HG03280 (cell line): ENCODE measurements around the gene IL17B.

ENCODE experiments used
- ATAC-seq: cut with Tn5 transposase; IDR thresholded peaks from one replicate; pipeline ENCODE4 v1.9.1; 2021; ENCODE audit warnings: mild to moderate bottlenecking, moderate library complexity; ENCODE audit not compliant: unreplicated experiment

The IL17B gene

DNA sequence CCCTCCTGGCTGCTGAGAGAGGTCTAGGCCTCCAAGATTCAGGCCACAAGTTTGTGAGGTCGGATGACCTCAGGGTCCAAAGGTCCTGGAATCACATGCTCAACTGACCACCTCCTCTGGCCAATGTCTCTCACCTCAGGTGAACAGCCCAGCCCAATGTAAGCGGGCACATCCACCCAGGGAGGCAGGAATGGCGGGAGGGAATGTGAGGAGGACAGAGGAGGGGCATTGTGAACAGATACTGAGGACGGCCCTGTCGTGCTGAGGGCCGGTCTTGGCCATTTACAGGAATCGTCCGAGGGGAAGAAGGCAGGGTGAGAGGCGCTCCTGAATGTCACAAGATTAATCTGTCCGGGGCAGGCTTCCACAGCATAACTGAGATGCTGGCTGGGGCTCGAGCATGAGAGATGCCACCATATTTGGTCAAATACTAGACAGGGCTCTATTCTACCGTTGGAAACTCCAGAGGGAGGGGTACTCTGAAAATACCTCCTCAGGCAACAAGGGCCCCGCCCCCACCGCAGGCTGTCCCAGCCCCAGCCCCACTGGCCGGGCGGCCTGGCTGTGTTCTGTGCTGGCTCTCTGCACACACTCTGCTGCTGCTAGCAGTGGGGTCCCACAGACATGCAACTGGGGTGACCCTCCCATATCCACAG, 1.5 kb upstream of the IL17B start:
- no peak for ATAC-seq

DNA sequence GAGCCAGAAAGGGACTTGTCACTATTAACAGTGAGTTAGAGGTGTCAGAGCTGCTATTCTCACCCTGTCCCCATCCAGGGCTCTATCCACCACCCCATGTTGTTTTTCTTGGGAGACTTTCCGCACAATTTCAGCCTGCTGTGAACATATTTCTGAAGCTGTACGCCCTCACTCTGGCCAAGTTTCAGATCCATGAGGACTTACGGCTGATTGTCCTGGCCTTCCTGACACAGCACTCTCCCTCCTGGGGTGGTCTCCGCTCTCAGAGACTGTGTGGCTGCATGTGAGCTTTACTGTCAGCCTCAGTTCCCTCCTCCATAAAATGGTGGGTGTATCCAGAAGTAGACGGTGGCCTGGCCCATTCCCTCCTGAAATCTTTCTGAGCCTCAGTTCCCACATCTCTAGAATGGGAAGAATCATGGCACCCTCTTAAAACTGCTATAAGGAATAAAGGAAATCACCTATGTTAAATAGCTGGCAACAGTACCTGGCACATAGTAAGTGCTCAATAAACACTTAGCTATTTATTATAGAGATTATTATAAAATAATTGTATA, 804 bp upstream of the IL17B start:
- ATAC-seq = no peak

DNA sequence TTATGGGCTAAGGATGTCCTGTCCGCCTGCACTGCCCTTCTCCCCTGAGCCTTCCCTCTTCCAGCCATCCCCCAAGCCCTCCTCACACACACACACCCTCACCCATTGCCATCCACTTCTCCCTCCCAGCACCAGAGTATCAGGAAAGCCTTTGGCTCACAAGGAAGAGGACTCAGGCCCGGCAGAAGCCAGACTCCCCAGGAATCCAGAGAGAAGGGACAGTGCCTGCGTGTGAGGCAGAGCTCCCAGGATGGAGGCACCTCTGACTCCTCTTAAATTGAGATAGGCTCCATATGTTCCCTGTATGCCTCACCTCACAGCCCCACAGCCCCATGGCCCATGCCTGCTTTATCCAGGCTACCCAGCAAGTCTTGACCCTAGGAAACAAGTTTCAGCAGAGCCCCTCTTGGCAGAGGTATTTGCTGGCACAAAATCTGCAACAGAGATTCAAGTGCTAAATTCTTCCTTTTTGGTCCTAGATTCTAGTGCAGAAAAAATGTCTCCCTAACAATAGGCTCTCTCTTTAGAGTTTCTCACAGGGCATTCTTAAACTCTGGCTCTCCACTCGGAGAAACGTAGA, 761 bp downstream of the IL17B start:
- ATAC-seq = no peak

- no peak for ATAC-seq
Observed at GRCh38 chr5:149376711-149377447, 2.2 kb downstream of the IL17B start.

- ATAC-seq = no peak
Observed at GRCh38 chr5:149376104-149376503, 3.0 kb downstream of the IL17B start.

DNA sequence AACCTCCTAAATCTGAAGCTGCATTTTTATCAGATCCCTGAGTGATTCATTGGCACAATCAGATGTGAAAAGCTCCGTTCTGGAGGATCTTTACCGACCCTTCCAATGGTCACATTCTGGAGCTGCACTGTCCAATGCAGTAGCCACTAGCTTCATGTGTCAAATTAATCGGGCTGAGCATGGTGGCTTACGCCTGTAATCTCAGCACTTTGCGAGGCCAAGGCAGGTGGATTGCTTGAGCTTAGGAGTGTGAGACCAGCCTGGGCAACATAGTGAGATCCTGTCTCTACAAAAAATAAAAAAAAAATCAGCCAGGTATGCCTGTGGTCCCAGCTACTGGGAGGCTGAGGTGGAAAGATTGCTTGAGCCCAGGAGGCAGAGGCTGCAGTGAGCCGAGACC, 3.7 kb downstream of the IL17B start:
- no peak for ATAC-seq

DNA sequence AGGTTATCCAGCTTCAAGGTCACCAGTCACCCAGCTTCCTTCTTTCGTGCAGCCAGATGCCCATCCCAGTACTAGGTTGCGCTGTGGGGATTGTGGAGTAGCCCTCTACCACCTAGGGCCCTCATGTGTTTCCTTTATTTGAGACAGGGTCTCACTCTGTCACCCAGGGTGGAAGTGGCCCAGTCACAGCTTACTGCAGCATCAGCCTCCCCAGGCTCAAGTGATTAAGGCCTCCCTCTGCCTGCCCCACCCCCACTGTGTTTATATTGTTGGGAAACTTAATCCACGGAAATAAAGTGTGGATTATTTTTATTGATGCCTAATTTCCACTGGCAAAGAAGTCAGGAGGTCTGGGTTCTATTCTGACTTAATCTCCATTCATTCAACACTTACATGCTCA, 4.3 kb downstream of the IL17B start:
- no peak for ATAC-seq

GRCh38 chr5:149374303-149374702, 4.8 kb downstream of the IL17B start:
- ATAC-seq = no peak

- no peak for ATAC-seq
Observed at GRCh38 chr5:149372932-149373331, 6.2 kb downstream of the IL17B start.

GRCh38 chr5:149372076-149372795, 6.9 kb downstream of the IL17B start:
- no peak for ATAC-seq

DNA sequence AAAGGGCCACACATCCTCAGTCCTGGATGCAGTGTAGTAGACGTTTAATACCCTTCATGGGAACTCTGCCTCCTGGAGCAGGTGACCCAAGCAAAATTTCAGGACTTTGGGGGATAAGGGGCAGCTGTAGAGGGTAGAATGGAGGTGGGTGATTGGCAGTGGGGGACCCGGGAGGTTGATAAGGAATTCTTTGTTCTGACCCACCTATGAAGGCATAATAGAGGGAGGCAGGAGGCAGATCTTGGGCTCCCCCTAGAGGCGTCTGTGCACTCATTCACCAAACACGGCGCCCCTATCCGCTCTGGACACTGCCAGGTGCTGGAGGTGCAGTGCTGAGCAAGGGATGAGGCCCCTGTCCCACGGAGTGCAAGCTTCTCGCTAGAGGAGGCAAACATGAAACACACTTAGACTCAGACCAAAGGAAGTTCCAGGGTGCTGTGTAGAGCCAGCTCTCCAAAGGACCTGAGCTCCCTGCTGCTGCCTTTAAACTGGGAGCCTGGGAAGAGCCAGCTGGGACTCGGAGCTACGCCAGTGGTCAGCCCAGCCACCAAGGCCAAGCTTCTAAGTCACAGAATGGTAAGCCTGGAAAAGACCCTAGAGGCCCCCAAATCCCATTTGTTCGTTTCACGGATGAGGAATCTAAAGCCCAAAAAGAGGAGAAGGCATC, 7.7 kb downstream of the IL17B start:
- peak; percentile 83 for ATAC-seq

GRCh38 chr5:149370878-149371277, 8.2 kb downstream of the IL17B start:
- no peak for ATAC-seq

DNA sequence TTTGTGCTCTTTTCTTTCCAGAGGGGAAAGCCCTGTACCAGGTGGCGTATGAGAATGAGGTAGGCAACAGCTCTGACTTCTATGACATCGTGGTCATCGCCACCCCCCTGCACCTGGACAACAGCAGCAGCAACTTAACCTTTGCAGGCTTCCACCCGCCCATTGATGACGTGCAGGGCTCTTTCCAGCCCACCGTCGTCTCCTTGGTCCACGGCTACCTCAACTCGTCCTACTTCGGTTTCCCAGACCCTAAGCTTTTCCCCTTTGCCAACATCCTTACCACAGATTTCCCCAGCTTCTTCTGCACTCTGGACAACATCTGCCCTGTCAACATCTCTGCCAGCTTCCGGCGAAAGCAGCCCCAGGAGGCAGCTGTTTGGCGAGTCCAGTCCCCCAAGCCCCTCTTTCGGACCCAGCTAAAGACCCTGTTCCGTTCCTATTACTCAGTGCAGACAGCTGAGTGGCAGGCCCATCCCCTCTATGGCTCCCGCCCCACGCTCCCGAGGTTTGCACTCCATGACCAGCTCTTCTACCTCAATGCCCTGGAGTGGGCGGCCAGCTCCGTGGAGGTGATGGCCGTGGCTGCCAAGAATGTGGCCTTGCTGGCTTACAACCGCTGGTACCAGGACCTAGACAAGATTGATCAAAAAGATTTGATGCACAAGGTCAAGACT, 11.0 kb downstream of the IL17B start:
- ATAC-seq = no peak

GRCh38 chr5:149367249-149367971, 11.7 kb downstream of the IL17B start:
- peak; percentile 66 for ATAC-seq

DNA sequence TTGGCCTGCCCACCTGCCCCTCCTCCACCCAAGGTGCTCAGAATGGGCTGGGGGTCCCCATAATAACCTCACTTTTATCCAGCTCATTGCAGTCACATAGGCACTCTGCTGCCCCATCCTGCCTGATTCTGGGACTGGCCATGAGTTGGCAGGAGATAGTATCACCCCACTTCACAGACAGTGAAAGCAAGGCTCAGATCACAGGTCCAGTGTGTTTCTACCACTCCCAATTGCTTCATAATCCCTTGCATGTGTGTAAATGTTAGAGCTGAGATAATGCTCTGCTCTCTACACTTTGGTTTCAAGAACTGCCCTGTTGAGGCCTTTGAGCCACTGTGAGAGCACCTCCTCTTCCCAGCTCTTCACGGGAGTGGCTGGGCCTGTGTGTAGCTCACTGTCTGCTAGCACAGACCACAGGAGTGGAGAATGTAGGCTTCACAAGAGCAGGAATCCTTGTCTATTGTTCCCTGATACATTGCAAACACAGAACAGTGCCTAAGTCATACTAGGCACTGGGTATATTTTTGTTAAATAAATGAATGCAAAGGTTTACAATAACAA, 12.8 kb downstream of the IL17B start:
- no peak for ATAC-seq

DNA sequence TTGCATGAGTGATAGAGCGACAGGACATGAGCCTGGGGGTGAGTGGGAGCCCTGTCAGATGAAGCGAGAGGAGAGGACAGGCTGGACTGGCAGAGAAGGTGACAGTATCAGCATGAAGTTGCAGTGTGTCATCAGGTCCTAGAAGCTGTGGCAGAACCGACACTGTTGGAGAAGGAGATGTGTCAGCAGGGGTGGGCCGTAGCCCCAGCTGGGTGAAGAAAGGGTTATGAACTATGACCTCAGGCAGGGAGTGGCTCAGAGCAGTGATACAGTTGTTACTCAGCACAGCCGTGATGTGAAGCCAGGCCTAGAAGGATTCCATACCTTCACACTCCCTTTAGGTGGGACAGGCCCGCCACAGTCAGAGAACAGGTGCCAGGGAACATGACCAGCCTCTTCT, 13.7 kb downstream of the IL17B start:
- ATAC-seq = no peak

DNA sequence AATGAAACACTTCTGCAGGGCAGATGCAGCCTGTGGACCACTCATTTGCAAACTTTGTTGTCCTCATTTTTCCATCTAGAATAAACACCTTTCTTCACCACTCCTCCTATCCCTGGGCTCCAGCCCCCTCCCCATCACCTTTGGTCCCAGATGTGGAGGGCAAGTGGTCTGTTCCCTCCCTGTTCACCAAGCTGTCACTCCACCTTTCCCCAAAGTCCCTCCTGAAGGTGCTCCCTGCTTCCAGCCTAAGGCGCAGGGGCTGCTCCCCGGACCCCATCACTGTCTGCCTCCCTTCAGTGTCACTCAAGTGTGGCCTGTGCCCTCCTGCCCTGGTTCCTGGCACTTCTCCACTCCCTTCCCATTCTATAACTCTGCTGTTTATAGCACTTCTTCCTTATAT, 14.4 kb downstream of the IL17B start:
- ATAC-seq = no peak

DNA sequence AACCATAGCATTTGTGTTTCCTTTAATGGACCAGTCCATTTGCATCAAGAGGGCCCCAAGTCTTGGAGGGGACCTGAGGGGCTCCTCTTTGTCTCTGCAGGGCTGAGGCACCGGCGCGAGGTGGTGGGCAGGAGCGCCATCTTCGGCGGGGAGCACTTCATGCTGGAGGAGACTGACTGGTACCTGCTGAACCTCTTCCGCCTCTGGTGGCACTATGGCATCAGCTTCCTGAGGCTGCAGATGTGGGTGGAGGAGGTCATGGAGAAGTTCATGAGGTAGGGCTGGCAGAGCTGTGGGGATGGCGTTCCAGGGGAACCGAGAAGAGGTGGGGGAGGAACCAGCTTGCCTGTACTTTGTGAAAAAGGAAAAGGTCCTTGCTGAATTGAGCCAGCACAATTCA, 15.2 kb downstream of the IL17B start:
- no peak for ATAC-seq

DNA sequence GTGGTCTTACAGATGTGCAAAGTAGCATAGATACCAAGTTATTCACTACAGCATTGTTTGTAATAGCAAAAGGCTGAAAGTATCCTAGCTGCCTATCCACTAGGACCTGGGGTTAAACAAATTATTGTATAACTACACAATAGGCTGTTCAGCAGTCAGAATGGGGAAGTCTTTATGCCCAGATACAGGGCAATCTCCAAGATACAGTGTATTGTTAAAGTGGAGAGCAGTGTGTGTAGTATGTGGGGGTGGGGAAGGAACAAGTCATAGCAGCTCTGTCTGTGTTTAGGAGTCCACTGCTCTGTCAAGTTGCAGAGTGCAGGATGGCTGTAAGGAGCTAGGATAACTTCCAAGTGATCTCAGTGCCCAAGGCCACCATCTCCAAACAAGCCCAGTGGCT, 15.7 kb downstream of the IL17B start:
- ATAC-seq = no peak
